HUES48 (cell line): Measurements from ENCODE around the gene CCDC40.
A peak's percentile ranks its signal among the peaks of the same experiment; 100 is the strongest.

Experiments
- H3K27ac ChIP-seq: one replicate; pipeline ENCODE4 v1.7.0; 2013; ENCODE audit warnings: low read depth, low read length, inconsistent platforms
- H3K27me3 ChIP-seq: 2 replicates; pipeline ENCODE4 v1.6.1; 2013; ENCODE audit warnings: mild to moderate bottlenecking, low read length; ENCODE audit not compliant: control insufficient read depth, insufficient read depth
- H3K36me3 ChIP-seq: 2 replicates; pipeline ENCODE4 v1.6.1; 2013; ENCODE audit warnings: low read length; ENCODE audit not compliant: control insufficient read depth, insufficient read depth
- H3K4me1 ChIP-seq: 2 replicates; pipeline ENCODE4 v1.6.1; 2013; ENCODE audit warnings: mild to moderate bottlenecking, low read length; ENCODE audit not compliant: control insufficient read depth, insufficient read depth
- H3K4me3 ChIP-seq: 2 replicates; pipeline ENCODE4 v1.5.1; 2013; ENCODE audit warnings: mild to moderate bottlenecking, low read depth, low read length
- H3K9ac ChIP-seq: 2 replicates; pipeline ENCODE4 v1.6.1; 2013; ENCODE audit warnings: mild to moderate bottlenecking, low read depth, low read length, moderate library complexity
- H3K9me3 ChIP-seq: 2 replicates; pipeline ENCODE4 v1.6.1; 2013; ENCODE audit warnings: low read length; ENCODE audit not compliant: control insufficient read depth, insufficient read depth

CCDC40 gene

GRCh38 chr17:80100035-80100323 lies 63.5 kb downstream of the CCDC40 start:
- Histone ChIP-seq H3K27ac (no peak overlapping the region), H3K27me3 (peaks cover 10% of the 10 kb centered on the region), H3K36me3 (no peaks in the 10 kb centered on the region), H3K9me3 (no peaks in the 10 kb centered on the region), H3K4me1 (no peaks in the 10 kb centered on the region; the same call in 1 of the 2 replicates), H3K4me3 (no peak overlapping the region), H3K9ac (no peak overlapping the region)

- H3K9ac ChIP-seq: peak within 1 kb of the TSS; percentile 77
- H3K4me3 ChIP-seq: peak within 1 kb of the TSS; percentile 77
- H3K36me3 ChIP-seq: no peaks in the 10 kb centered on the region
- peaks cover 10% of the 10 kb centered on the region for H3K27me3 ChIP-seq
- H3K9me3 ChIP-seq: no peaks in the 10 kb centered on the region
- H3K27ac ChIP-seq: peak within 1 kb of the TSS; percentile 32
- H3K4me1 ChIP-seq: no peaks in the 10 kb centered on the region; the same call in 1 of the 2 replicates
These were observed 64.8 kb downstream of the CCDC40 start, which contains the start of gene GAA for GRCh38 chr17:80101011-80101945. Gene GAA, plus strand, starts transcription at chr17:80101581. Its CDS starts 3,006 bp downstream, at chr17:80104587.

GRCh38 chr17:80101946-80102663 lies 65.7 kb downstream of the CCDC40 start:
- no peaks in the 10 kb centered on the region for H3K9me3 ChIP-seq
- no peaks in the 10 kb centered on the region; the same call in 1 of the 2 replicates for H3K4me1 ChIP-seq
- H3K27ac ChIP-seq: peak overlapping the region; percentile 32
- no peaks in the 10 kb centered on the region for H3K36me3 ChIP-seq
- peak overlapping the region; percentile 77 for H3K9ac ChIP-seq
- peak overlapping the region; percentile 77 for H3K4me3 ChIP-seq
- H3K27me3 ChIP-seq: peaks cover 10% of the 10 kb centered on the region

GRCh38 chr17:80102664-80103448 lies 66.4 kb downstream of the CCDC40 start:
- Histone ChIP-seq H3K36me3 (no peaks in the 10 kb centered on the region), H3K9me3 (no peaks in the 10 kb centered on the region), H3K4me1 (no peaks in the 10 kb centered on the region; the same call in 1 of the 2 replicates), H3K9ac (no peak overlapping the region), H3K27ac (peak overlapping the region; percentile 11), H3K27me3 (peaks cover 10% of the 10 kb centered on the region), H3K4me3 (peak overlapping the region; percentile 77; the same call in 1 of the 2 replicates)

- no peak overlapping the region for H3K9ac ChIP-seq
- no peaks in the 10 kb centered on the region; the same call in 1 of the 2 replicates for H3K4me1 ChIP-seq
- no peaks in the 10 kb centered on the region for H3K9me3 ChIP-seq
- no peak overlapping the region for H3K27ac ChIP-seq
- H3K27me3 ChIP-seq: peaks cover 10% of the 10 kb centered on the region
- no peak overlapping the region for H3K4me3 ChIP-seq
- H3K36me3 ChIP-seq: no peaks in the 10 kb centered on the region
These were observed 67.1 kb downstream of the CCDC40 start for GRCh38 chr17:80103449-80104085.

- H3K9me3 ChIP-seq: no peaks in the 10 kb centered on the region
- H3K4me3 ChIP-seq: no peak overlapping the region
- H3K36me3 ChIP-seq: no peaks in the 10 kb centered on the region
- no peak overlapping the region for H3K27ac ChIP-seq
- H3K27me3 ChIP-seq: peaks cover 10% of the 10 kb centered on the region
- H3K9ac ChIP-seq: no peak overlapping the region
- no peaks in the 10 kb centered on the region; the same call in 1 of the 2 replicates for H3K4me1 ChIP-seq
These were observed 68.0 kb downstream of the CCDC40 start for GRCh38 chr17:80104321-80104955.

GRCh38 chr17:80104956-80105375 lies 68.5 kb downstream of the CCDC40 start:
- peaks cover 8% of the 10 kb centered on the region for H3K27me3 ChIP-seq
- H3K4me3 ChIP-seq: no peak overlapping the region
- H3K4me1 ChIP-seq: no peaks in the 10 kb centered on the region; the same call in 1 of the 2 replicates
- H3K27ac ChIP-seq: no peak overlapping the region
- no peaks in the 10 kb centered on the region for H3K9me3 ChIP-seq
- no peak overlapping the region for H3K9ac ChIP-seq
- H3K36me3 ChIP-seq: no peaks in the 10 kb centered on the region

- Histone ChIP-seq H3K9ac (no peak overlapping the region), H3K9me3 (no peaks in the 10 kb centered on the region), H3K4me1 (no peaks in the 10 kb centered on the region; the same call in 1 of the 2 replicates), H3K36me3 (no peaks in the 10 kb centered on the region), H3K27ac (no peak overlapping the region), H3K27me3 (peaks cover under 1% of the 10 kb centered on the region; the same call in 1 of the 2 replicates), H3K4me3 (no peak overlapping the region)
These were observed 69.3 kb downstream of the CCDC40 start for GRCh38 chr17:80105762-80106161.

GRCh38 chr17:80106176-80106575 lies 69.7 kb downstream of the CCDC40 start:
- no peaks in the 10 kb centered on the region for H3K9me3 ChIP-seq
- no peaks in the 10 kb centered on the region; the same call in 1 of the 2 replicates for H3K4me1 ChIP-seq
- H3K36me3 ChIP-seq: no peaks in the 10 kb centered on the region
- H3K9ac ChIP-seq: no peak overlapping the region
- no peak overlapping the region for H3K27ac ChIP-seq
- no peaks in the 10 kb centered on the region for H3K27me3 ChIP-seq
- H3K4me3 ChIP-seq: no peak overlapping the region

- H3K4me1 ChIP-seq: no peaks in the 10 kb centered on the region; the same call in 1 of the 2 replicates
- no peak overlapping the region for H3K27ac ChIP-seq
- H3K36me3 ChIP-seq: no peaks in the 10 kb centered on the region
- no peak overlapping the region for H3K9ac ChIP-seq
- H3K27me3 ChIP-seq: no peaks in the 10 kb centered on the region
- no peak overlapping the region for H3K4me3 ChIP-seq
- no peaks in the 10 kb centered on the region for H3K9me3 ChIP-seq
These were observed 70.3 kb downstream of the CCDC40 start for GRCh38 chr17:80106751-80107150.
